Vagina (tissue), 2 donors: ENCODE measurements around the gene TRPV6.

ENCODE experiments used
- POLR2A ChIP-seq, 2 donors: fragments of 450-650 bp; IDR thresholded peaks; one replicate each; pipeline ENCODE4 v1.6.1; 2017; ENCODE audit warnings: antibody characterized with exemption in 2 of 2, mild to moderate bottlenecking in 2 of 2, moderate library complexity in 2 of 2
- POLR2AphosphoS5 ChIP-seq, 2 donors: sonication (generic); formaldehyde crosslinking; IDR thresholded peaks; one replicate each; pipeline ENCODE4 v1.9.0; 2017; ENCODE audit warnings: antibody characterized with exemption in 2 of 2, mild to moderate bottlenecking in 2 of 2, low read depth in 1 of 2; ENCODE audit not compliant: insufficient read depth in 1 of 2
- TF ChIP-seq, protein P1 (sequence below), 3 experiments: fragments of 450-650 bp in 2 of 3; fragments of 200-600 bp in 1 of 3; sonication (generic) in 1 of 3; IDR thresholded peaks; one replicate each; pipeline ENCODE4 v1.5.1; 2017 to 2019; ENCODE audit warnings: antibody characterized with exemption in 3 of 3, mild to moderate bottlenecking in 2 of 3, moderate library complexity in 2 of 3

DNA sequence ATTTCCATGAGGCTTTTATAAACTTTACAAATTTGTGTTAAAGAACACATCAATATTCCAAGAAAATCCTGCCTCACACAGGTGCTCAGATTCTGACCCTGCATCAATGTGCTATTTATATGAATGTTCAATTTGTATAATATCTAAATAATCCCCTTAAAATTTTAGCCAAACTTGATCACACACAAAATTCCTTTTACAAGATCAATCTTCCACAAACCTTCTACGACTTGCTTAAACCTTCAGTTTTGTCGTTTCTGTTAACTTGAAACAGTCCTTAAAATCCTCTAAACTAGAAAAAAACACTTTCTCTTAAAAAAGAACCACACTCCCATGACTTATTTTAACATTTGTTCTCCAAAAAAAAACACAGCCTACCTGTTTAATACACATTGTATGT lies 20.2 kb upstream of the TRPV6 start:
- TF ChIP-seq, protein P1, sequence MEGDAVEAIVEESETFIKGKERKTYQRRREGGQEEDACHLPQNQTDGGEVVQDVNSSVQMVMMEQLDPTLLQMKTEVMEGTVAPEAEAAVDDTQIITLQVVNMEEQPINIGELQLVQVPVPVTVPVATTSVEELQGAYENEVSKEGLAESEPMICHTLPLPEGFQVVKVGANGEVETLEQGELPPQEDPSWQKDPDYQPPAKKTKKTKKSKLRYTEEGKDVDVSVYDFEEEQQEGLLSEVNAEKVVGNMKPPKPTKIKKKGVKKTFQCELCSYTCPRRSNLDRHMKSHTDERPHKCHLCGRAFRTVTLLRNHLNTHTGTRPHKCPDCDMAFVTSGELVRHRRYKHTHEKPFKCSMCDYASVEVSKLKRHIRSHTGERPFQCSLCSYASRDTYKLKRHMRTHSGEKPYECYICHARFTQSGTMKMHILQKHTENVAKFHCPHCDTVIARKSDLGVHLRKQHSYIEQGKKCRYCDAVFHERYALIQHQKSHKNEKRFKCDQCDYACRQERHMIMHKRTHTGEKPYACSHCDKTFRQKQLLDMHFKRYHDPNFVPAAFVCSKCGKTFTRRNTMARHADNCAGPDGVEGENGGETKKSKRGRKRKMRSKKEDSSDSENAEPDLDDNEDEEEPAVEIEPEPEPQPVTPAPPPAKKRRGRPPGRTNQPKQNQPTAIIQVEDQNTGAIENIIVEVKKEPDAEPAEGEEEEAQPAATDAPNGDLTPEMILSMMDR (IDR thresholded peaks at IDR 0.05), result no peak
- no peak for TF ChIP-seq POLR2AphosphoS5 (IDR thresholded peaks at IDR 0.05; ENCODE audit: insufficient read depth in 1 of 2, low read depth in 1 of 2)
- no peak for TF ChIP-seq POLR2A (IDR thresholded peaks at IDR 0.05)
